Measurements from ENCODE around the gene COL7A1. TPM values are rescaled to one million over a fixed set of nuclear protein-coding genes. Genes with fewer than 3 reads are reported as not detected.

The COL7A1 gene
- total RNA-seq, 1 experiment from 2014 or later, result 22.9 TPM

DNA sequence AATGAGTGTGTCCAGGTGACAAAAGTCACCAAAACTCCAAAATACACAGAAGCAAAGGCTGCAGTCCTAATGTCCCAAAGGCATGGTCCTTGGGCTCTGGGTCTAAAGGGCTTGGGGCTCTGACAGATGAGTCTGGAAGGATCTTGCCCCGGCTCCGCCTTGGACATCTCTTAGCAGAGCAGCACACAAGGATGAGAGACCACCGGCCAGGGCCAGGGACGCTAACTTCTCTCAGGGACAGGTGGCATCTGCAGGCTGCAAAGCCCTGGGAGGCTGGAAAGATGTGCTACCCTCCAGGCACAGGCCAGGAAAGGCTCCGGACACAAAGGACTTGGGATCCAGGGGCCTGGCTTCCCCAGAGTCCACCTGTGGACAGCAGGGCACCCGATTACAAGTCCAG lies 77.1 kb downstream of the COL7A1 start:
- Histone ChIP-seq H2BK15ac (ENCODE audit: low read depth, low read length) (no peak overlapping the region), H4K20me1 (ENCODE audit: control insufficient read depth, insufficient read depth, insufficient read length) (no peaks in the 10 kb centered on the region), H3T11ph (ENCODE audit: low read length) (no peak overlapping the region), H3K23ac (ENCODE audit: insufficient read length, low read depth, low read length) (no peak overlapping the region), H2BK5ac (ENCODE audit: insufficient read length, low read length) (no peak overlapping the region), H3K56ac (ENCODE audit: insufficient read length, low read depth, low read length) (no peak overlapping the region), H3K23me2 (ENCODE audit: insufficient read length, low read depth, low read length, poor library complexity, severe bottlenecking) (no peaks in the 10 kb centered on the region), H4K8ac (replicated peaks; ENCODE audit: insufficient read length, low read depth, low read length) (no peak overlapping the region), H2AK5ac (ENCODE audit: insufficient read length, low read length) (no peak overlapping the region), H2BK20ac (ENCODE audit: low read depth, low read length, poor library complexity, severe bottlenecking) (no peak overlapping the region), H2BK120ac (ENCODE audit: low read depth, low read length, poor library complexity, severe bottlenecking) (no peak overlapping the region), H2BK12ac (ENCODE audit: insufficient read length, low read depth, low read length) (no peak overlapping the region), H4K5ac (ENCODE audit: insufficient read length, low read depth, low read length) (no peak overlapping the region), H3K9me3 (ENCODE audit: control insufficient read depth, low read depth, low read length) (no peaks in the 10 kb centered on the region), H3K4me1 (ENCODE audit: insufficient read depth, low read length) (no peaks in the 10 kb centered on the region), H3K27ac (ENCODE audit: insufficient read length, low read depth, low read length) (no peak overlapping the region), H3K4ac (ENCODE audit: low read depth, low read length) (no peak overlapping the region), H2AFZ (ENCODE audit: low read length) (no peak overlapping the region), H4K91ac (ENCODE audit: insufficient read length, low read depth, low read length) (no peak overlapping the region), H3K27me3 (ENCODE audit: insufficient read depth, low read length) (no peaks in the 10 kb centered on the region), H3K18ac (ENCODE audit: insufficient read length, low read depth, low read length) (no peak overlapping the region), H3K14ac (ENCODE audit: insufficient read depth, low read length) (no peak overlapping the region), H3K79me1 (ENCODE audit: insufficient read depth, low read depth, low read length, poor library complexity, severe bottlenecking) (no peaks in the 10 kb centered on the region), H3K79me2 (ENCODE audit: insufficient read depth, low read length) (no peaks in the 10 kb centered on the region), H3K9ac (ENCODE audit: extremely low read depth, insufficient read length, low read length) (no peak overlapping the region), H3K4me2 (ENCODE audit: insufficient read depth, insufficient read length, low read length) (no peak overlapping the region)
- Mint-ChIP-seq H3K27me3 (ENCODE audit: low read depth) (no peaks in the 10 kb centered on the region), H3K4me1 (no peaks in the 10 kb centered on the region), H3K9me3 (no peaks in the 10 kb centered on the region), H3K4me3 (no peak overlapping the region), H3K36me3 (ENCODE audit: insufficient read depth in 1 of 3, low read depth in 3 of 3) (peaks cover 3 to 24% (median 10%) of the 10 kb centered on the region in 3 experiments; a peak in 5 of 7 replicates), H3K27ac (no peak overlapping the region)
- TF ChIP-seq, protein P1, sequence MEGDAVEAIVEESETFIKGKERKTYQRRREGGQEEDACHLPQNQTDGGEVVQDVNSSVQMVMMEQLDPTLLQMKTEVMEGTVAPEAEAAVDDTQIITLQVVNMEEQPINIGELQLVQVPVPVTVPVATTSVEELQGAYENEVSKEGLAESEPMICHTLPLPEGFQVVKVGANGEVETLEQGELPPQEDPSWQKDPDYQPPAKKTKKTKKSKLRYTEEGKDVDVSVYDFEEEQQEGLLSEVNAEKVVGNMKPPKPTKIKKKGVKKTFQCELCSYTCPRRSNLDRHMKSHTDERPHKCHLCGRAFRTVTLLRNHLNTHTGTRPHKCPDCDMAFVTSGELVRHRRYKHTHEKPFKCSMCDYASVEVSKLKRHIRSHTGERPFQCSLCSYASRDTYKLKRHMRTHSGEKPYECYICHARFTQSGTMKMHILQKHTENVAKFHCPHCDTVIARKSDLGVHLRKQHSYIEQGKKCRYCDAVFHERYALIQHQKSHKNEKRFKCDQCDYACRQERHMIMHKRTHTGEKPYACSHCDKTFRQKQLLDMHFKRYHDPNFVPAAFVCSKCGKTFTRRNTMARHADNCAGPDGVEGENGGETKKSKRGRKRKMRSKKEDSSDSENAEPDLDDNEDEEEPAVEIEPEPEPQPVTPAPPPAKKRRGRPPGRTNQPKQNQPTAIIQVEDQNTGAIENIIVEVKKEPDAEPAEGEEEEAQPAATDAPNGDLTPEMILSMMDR (conservative IDR thresholded peaks at IDR 0.05), result no peak
- no peak for DNase-seq
- WGBS (ENCODE audit: extremely low coverage, insufficient read length, low lambda C conversion rate), result no CpG with 5 or more reads among the region's 6 CpGs

All from H9 (cell line).